Effector CD8-positive, alpha-beta T cell (primary cell): ENCODE measurements around the gene MAST4.

ENCODE experiments used
- DNase-seq: peaks from one replicate; lab custom pipeline; 2025; lab: John Stamatoyannopoulos, UW

Gene MAST4

GRCh38 chr5:66906021-66906420, 309.8 kb downstream of the MAST4 start:
- no peak for DNase-seq

DNA sequence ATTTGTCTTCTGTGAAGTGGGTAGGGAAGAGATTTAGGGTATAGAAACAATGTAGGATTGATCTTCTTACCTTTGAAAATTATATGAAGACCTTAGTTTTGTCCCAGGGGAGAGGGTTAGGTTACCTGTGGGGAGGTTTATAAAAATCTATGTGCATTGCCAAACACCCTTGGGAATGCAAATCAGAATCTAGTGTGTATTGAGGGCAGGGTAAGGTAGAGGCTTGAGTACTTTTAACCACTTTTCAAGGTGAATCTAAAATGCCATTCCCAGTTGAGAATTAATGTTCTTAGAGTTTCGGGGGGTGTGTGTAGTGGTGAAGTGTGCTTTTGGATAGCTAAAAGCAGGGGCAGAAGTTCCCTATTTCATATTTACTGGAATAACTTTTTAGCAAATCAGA, 312.0 kb downstream of the MAST4 start:
- DNase-seq: no peak

DNA sequence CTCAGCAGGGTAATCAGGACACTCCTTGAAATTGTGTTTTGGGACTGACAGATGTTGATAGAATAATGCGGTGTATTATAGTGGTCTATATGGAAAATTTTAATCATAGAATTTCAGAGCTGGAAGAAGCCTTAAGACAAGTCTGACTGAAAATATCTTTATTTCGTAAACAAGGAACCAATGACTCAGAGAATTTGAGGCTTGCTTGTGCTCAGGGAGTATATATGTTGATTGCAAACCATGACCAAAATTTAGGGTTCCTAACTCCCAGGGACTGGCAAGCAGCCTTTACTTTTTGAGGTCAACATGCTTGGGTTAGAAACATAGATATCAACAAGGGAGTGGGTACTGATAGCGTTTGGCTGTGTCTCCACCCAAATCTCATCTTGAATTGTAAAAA, 313.2 kb downstream of the MAST4 start:
- DNase-seq: no peak

DNA sequence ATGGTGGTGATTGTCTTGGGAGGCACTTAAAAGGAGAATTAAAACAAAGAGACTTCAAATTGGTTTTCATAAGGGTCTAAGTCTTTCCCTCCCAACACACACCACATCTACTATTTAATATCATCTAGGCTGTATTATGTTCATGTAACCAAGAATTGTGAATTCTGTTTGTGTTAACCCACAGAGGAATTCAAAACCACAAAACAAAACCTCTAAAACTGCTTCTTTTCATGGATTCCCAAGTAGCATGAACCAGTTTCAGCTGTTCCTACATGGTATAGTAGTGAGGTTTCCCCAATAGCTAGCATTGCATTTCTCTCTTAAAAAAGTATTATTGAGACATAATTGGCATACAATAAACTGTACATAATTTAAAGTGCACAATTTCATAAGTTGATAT, 316.6 kb downstream of the MAST4 start:
- no peak for DNase-seq

DNA sequence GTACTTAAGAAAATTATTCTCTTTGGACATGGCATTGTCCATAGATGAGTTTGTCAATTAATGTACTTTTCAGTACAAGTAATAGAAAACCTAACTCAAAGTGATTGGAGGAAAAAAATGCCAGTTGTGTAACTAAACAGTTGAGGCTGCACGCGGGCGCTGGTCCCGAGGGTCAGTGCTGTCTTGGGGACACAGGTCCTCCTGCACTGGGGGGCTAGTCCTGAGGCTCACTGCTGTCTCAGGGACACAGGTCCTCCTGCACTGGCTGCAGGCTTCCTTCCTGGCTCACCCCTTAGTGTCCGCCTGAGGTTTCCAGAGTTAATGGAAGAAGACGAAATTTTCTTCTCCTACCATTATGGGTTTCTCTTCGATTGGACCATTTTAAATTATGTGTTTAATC, 319.3 kb downstream of the MAST4 start:
- DNase-seq: no peak

GRCh38 chr5:66922881-66923280, 326.7 kb downstream of the MAST4 start:
- no peak for DNase-seq

GRCh38 chr5:66923457-66923856, 327.3 kb downstream of the MAST4 start:
- DNase-seq: no peak

- no peak for DNase-seq
Observed at GRCh38 chr5:66923922-66924321, 327.7 kb downstream of the MAST4 start.

DNA sequence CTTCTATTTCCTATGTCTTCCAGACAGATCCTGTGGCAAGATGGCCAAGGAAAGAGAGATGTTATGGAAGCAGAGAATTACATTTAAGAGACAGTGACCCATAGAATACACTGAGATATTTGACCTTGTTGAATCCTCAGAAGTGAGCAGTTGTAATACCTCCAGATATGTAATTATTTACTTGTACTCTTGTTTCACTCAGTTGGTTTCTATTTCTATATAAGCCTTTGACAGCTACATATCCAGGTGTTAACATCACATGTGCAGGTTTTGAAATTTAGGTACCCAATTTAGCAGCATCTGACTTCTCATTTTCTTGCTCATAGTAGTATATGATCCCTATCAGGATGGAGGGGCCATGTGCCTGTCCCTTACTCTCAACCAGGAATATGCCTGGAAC, 330.9 kb downstream of the MAST4 start:
- no peak for DNase-seq

DNA sequence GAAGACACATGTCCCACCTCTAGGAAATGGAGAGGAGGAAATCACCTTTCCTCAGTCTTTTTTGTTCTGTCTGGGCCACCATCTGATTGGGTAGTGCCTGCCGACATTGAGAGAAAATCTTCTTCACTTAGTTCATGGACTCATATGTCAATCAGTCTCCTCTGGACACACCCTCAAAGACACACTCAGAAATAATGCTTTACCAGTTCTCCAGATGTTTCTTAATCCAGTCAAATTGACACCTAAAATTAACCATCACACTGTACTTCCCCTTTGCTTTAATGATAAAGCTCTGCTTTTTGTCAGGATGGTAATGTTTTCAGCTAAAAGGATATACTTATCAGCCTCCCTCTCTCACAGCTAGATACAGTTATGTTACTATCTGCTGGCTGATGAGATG, 333.1 kb downstream of the MAST4 start:
- DNase-seq: no peak

GRCh38 chr5:66929995-66930394, 333.8 kb downstream of the MAST4 start:
- DNase-seq: no peak

- no peak for DNase-seq
Observed at GRCh38 chr5:66931651-66932050, 335.5 kb downstream of the MAST4 start.

- no peak for DNase-seq
Observed at GRCh38 chr5:66932457-66932856, 336.3 kb downstream of the MAST4 start.

DNA sequence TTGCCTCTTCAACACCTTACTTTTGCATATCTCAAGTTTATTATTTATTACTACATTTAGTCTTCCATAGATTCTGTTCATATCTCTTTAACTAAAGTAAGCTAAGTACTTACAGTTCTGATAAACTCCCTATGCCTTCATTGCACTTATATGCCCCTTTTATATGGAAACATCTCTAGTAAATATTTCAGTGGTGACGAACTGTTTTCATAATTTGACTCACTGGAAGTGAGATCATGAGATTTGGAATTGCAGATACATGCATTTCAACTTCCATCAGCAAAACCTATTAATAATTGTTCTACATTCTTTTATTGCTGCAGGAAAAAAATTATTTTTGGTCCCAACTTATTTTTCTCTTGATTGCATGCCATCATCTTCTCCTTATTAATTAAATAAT, 336.9 kb downstream of the MAST4 start:
- DNase-seq: no peak

DNA sequence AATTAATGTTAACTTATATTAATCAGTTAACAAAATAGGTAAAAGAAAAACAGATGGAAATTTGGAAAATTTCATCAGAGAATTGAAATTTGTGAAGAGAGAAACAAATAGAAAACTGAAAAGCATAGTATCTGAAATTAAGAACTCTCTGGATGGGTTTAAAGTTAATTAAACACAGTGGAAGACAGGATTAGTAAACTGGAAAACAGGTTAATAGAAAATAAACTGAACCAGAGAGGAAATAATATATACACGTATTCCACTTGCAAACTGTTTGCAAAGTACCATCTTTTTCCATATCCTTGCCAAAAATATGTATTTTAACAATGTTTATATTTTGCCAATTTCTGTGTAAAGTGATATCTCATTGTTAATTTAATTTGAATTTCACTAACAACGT, 342.9 kb downstream of the MAST4 start:
- DNase-seq: no peak

DNA sequence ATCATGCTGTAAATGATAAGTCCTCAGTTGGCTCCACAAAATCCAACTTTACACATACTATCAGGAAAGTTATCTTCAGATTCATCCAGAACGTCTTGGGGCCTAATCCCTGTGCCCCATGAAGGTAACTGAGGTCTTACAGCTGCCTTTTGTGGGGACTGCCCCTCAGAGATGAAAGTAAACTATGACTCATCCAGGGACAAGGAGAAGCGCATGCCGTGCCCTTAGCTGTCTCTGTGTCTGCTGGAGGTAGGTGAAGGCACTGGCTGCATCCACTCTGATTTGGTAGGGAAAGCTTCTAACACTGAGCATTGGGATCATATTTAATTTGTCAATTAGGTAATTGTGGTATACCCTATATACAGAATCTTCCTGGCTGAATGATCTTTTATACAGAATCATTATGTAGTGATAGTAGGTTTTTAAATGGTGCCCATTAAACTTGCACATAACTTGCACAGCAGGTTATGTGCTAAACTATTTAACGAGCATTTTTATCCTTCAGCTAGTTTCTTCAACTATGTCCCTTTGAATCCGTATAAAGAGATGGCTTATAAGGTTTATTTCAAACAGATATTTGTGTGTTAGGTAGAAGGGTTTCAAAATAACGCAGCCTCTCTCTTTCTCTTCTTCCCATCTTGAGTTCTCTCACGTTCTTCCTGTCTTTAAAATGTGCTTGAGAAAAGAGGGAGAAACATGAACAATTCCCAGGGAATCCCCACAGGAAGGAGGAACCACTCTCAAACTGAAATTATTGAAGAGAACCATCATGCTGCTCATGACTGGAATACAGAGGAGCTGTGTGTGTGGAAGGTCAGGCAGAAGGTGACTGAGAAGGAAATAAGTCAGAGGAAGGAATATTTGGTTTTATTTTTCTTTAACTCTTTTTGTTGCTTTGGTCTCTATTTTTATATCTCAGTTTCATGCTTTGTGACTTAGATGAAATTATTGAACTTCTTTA, 349.5 kb downstream of the MAST4 start:
- no peak for DNase-seq

DNA sequence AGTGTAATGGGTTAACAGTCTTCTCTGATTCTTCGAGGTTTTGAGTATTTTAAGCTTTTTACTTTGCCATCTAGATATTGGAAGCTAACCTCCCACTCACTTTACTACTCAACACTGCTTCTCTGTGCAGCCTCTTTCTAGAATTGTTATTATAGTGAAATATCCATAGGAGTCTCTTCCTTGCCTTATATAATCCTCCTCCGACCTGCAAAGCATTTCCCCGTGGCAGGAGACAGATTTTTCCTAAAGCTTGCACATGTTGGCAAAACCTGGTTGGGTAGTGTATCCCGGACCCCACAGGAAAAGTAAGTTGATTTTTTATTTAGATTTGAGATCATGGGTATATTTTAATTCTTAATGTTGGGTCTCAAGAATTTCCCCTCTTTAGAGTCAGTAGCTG, 351.3 kb downstream of the MAST4 start:
- no peak for DNase-seq

DNA sequence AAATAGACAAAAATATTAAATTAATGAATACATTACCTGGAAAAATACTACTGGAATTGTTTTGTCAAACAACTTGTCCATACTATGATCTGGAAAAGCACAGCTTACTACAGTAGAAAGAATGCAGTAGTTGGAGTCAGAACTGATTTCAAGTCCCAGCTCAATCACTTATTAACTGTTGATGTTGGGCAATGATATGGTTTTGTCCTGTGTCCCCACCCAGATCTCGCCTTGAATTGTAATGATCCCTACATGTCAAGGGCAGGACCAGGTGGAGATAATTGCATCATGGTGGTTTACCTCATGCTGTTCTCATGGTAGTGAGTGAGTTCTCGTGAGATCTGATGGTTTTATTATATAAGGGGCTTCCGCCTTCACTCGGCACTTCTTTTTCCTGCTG, 352.9 kb downstream of the MAST4 start:
- DNase-seq: no peak

- DNase-seq: no peak
Observed at GRCh38 chr5:66952153-66952552, 356.0 kb downstream of the MAST4 start.

GRCh38 chr5:66956439-66956838, 360.2 kb downstream of the MAST4 start:
- no peak for DNase-seq

- DNase-seq: no peak
Observed at GRCh38 chr5:66958201-66958979, 362.2 kb downstream of the MAST4 start.

GRCh38 chr5:66958980-66959641, 362.9 kb downstream of the MAST4 start:
- DNase-seq: no peak

- DNase-seq: no peak
Observed at GRCh38 chr5:66959653-66960052, 363.5 kb downstream of the MAST4 start.
